Ishikawa (cell line): Measurements from ENCODE around the gene CAMTA1.

Source experiments
- CEBPB ChIP-seq: IDR thresholded peaks from 2 replicates; pipeline ENCODE4 v1.6.1; 2012
- CREB1 ChIP-seq: IDR thresholded peaks from 2 replicates; pipeline ENCODE4 v1.6.1; 2012; ENCODE audit warnings: low read depth
- EGR1 ChIP-seq: IDR thresholded peaks from 2 replicates; pipeline ENCODE4 v1.6.1; 2012
- EP300 ChIP-seq: IDR thresholded peaks from 2 replicates; pipeline ENCODE4 v1.6.1; 2012; ENCODE audit warnings: borderline replicate concordance
- NFIC ChIP-seq: IDR thresholded peaks from 2 replicates; pipeline ENCODE4 v1.6.1; 2012
- RAD21 ChIP-seq: IDR thresholded peaks from 2 replicates; pipeline ENCODE4 v1.6.1; 2012; ENCODE audit warnings: low read depth
- TAF1 ChIP-seq: IDR thresholded peaks from 2 replicates; pipeline ENCODE4 v1.6.1; 2012; ENCODE audit warnings: low read depth, mild to moderate bottlenecking
- TCF12 ChIP-seq: IDR thresholded peaks from 2 replicates; pipeline ENCODE4 v1.6.1; 2012; ENCODE audit warnings: low read depth
- TEAD4 ChIP-seq: IDR thresholded peaks from 2 replicates; pipeline ENCODE4 v1.6.1; 2012
- YY1 ChIP-seq: IDR thresholded peaks from 2 replicates; pipeline ENCODE4 v1.6.1; 2012; ENCODE audit warnings: low read depth
- ZBTB7A ChIP-seq: IDR thresholded peaks from 2 replicates; pipeline ENCODE4 v1.6.1; 2012; ENCODE audit warnings: low read depth
- TF ChIP-seq, protein P1 (sequence below): IDR thresholded peaks from 2 replicates; pipeline ENCODE4 v1.6.1; 2012; ENCODE audit warnings: low read depth, mild to moderate bottlenecking
- TF ChIP-seq, protein P2 (sequence below): IDR thresholded peaks from 2 replicates; pipeline ENCODE4 v1.6.1; 2012

CAMTA1 gene

DNA sequence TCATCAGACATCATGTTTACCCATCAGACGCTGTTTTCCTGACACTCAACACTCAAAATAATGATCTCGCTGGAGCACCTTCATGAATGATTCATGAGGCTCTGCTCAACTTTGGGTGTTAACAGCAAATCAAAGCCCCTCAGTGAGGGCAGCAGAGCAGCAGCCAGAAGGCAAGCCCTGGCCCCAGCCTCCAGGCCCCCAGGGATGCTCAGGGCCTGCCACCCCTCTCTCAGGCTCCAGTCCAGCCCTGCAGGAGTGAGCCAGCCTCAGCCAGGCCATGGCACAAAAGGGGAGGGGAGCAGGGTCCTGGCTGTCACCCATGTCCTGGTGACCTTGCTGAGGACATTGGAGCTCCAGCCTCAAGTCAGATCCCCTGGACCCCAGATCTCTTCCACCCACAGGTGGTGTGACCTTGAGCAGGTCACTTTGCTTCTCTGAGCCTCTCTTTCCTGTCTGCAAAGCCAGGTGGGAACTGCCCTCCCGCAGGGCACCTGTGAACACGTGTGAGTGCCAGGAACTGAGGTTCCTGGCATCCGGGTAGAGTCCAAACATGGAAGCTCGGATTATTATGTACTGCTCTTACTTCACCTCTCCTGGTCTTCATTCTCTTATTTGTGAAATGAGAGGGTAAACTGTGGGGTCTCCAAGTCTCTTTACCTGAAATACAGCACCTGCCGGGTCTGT, 824.2 kb downstream of the CAMTA1 start:
- TF ChIP-seq EGR1 (no peak), CREB1 (no peak)

DNA sequence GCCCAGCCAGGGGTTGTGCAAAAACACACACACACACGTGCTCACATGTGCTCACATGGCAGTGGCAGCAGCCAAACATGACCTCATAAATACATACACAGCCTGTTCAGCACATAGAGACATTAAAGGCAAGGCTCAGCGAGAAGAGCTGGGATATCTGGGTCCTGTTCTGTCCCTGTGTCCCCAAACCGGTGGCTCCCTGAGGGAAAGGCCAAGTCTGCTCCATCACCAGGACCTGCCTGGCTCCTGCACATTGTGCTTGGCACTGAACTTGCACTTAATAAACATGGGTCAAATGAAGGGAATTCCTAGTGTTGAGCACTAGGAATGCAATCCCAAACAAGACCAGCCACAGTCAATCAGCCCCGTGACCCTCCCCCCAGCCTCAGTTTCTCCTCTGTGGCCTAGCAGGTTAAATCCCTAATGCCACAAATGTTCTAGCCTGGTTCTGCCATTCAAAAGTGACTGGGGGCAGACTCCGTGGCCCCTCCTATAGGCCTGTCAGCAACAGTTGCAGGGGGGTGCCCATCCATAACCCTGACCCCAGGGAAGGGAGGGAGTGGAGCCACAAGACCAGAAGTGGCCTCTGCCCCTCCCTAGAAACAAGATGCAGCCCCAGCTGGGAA, 825.0 kb downstream of the CAMTA1 start:
- TF ChIP-seq YY1 (no peak), EP300 (no peak)
- TF ChIP-seq, protein P1, sequence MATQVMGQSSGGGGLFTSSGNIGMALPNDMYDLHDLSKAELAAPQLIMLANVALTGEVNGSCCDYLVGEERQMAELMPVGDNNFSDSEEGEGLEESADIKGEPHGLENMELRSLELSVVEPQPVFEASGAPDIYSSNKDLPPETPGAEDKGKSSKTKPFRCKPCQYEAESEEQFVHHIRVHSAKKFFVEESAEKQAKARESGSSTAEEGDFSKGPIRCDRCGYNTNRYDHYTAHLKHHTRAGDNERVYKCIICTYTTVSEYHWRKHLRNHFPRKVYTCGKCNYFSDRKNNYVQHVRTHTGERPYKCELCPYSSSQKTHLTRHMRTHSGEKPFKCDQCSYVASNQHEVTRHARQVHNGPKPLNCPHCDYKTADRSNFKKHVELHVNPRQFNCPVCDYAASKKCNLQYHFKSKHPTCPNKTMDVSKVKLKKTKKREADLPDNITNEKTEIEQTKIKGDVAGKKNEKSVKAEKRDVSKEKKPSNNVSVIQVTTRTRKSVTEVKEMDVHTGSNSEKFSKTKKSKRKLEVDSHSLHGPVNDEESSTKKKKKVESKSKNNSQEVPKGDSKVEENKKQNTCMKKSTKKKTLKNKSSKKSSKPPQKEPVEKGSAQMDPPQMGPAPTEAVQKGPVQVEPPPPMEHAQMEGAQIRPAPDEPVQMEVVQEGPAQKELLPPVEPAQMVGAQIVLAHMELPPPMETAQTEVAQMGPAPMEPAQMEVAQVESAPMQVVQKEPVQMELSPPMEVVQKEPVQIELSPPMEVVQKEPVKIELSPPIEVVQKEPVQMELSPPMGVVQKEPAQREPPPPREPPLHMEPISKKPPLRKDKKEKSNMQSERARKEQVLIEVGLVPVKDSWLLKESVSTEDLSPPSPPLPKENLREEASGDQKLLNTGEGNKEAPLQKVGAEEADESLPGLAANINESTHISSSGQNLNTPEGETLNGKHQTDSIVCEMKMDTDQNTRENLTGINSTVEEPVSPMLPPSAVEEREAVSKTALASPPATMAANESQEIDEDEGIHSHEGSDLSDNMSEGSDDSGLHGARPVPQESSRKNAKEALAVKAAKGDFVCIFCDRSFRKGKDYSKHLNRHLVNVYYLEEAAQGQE, result no peak

DNA sequence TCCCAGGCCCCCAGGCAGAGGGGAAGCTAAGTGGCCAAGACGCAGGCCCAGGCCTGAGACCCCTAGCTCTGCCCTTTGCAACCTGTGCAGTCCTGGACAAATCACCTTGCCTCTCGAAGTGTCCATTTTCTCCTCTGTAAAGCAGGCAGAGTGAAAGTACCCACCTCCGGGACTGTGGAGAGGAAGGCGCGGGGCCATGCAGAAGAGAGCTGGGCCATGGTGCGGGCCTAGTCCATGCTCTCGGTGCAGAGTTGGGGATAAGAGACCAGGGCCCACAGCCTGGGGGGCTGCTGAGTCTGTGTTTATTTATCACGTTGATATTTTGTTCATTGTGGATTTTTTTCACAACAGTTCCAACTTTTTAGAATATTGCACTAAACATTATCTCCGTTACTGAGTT, 825.7 kb downstream of the CAMTA1 start:
- no peak for TF ChIP-seq CEBPB
- TF ChIP-seq NFIC, result no peak
- no peak for TF ChIP-seq RAD21
- TF ChIP-seq YY1, result no peak
- no peak for TF ChIP-seq TEAD4
- no peak for TF ChIP-seq EP300
- TF ChIP-seq, protein P2, sequence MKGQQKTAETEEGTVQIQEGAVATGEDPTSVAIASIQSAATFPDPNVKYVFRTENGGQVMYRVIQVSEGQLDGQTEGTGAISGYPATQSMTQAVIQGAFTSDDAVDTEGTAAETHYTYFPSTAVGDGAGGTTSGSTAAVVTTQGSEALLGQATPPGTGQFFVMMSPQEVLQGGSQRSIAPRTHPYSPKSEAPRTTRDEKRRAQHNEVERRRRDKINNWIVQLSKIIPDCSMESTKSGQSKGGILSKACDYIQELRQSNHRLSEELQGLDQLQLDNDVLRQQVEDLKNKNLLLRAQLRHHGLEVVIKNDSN, result no peak

DNA sequence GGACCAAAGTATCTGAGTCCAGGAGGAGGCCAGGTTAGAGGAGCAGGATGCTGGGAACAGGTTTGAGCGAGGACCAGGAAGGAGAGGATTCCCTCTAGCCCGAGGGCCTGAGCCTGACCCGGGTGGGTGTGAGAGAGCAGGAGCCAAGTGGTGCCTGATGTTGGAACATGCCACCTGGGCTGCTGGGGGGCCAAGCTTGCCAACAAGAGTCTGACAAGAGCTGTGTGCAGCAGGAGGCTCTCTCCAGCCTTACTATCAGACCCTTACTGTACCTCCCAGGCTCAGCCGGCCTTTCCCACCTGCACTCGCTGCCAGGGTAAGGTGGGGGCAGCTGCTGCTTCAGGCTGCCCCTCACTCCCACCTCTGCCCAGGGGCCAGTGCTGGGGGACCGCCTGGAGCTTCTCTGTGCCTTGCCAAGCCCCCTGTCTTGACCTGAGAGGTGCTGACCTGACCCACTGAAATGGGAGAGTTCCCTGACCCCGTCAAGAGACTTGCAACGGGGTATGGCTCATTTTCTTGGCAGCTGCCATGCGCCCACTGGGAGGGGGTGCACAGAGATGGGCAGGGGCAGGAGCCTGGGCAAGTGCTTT, 826.3 kb downstream of the CAMTA1 start:
- TF ChIP-seq, protein P1, result no peak

GRCh38 chr1:7613106-7613850, 828.0 kb downstream of the CAMTA1 start:
- TF ChIP-seq CEBPB (no peak), TAF1 (no peak), EP300 (no peak), ZBTB7A (no peak), RAD21 (no peak), YY1 (no peak), TEAD4 (no peak), EGR1 (no peak)
- TF ChIP-seq, protein P1, result no peak

DNA sequence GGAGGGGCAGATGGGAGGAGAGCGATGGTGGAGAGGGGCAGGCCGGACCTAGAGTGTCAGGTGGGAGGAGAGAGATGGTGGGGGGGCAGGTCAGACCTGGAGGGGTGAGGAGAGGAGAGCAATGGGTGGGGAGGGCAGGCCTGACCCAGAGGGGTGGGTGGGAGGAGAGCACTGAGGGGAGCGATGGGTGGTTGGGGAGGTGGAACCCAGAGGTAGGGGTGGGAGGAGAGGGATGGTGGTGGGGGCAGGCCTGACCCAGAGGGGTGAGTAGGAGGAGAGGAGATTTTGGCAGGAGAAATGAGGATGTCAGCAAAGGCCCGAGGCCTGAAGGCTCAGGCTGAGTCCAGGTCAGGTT, 828.6 kb downstream of the CAMTA1 start:
- TF ChIP-seq, protein P1, result no peak
- TF ChIP-seq NFIC (no peak), TEAD4 (no peak), RAD21 (no peak), TCF12 (no peak), EGR1 (no peak)
